Stimulated activated CD4-positive, alpha-beta T cell treated with anti-CD3 and anti-CD28 coated beads, TNF-alpha, amount 100 ng/mL, for 4 hours (primary cell): ENCODE data around the gene ATP2A2.
"Not testable (repeated sequence)": the region's sequence is repeated elsewhere in the genome, so short reads cannot be mapped to it uniquely, and the experiment has no call there.

Experiments used
- DNase-seq, 3 experiments: peaks; one replicate each; pipeline ENCODE4 v3.0.0-alpha.2; 2020; ENCODE audit warnings: low read depth in 3 of 3

The ATP2A2 gene

DNA sequence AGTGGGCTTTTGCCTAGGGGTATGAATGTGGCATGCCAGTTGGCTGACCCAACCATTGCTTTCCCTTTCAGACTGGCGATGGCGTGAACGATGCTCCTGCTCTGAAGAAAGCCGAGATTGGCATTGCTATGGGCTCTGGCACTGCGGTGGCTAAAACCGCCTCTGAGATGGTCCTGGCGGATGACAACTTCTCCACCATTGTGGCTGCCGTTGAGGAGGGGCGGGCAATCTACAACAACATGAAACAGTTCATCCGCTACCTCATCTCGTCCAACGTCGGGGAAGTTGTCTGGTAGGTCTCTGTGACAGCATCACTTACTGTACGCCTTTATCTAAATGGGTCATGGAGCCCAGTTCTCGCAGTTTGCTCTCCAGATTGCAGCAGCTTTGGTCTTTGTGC lies 61.1 kb downstream of the ATP2A2 start:
- no peak for DNase-seq

DNA sequence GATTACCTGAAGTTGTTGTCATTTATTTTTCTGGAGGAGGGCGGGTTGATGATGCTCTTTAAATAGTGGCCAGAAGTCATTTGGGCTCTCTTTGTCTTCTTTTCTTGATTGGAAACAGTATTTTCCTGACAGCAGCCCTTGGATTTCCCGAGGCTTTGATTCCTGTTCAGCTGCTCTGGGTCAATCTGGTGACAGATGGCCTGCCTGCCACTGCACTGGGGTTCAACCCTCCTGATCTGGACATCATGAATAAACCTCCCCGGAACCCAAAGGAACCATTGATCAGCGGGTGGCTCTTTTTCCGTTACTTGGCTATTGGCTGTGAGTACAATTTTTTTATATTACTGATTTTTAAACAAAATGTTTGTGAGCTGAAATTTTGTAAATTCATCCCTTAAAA lies 62.1 kb downstream of the ATP2A2 start:
- no peak for DNase-seq

DNA sequence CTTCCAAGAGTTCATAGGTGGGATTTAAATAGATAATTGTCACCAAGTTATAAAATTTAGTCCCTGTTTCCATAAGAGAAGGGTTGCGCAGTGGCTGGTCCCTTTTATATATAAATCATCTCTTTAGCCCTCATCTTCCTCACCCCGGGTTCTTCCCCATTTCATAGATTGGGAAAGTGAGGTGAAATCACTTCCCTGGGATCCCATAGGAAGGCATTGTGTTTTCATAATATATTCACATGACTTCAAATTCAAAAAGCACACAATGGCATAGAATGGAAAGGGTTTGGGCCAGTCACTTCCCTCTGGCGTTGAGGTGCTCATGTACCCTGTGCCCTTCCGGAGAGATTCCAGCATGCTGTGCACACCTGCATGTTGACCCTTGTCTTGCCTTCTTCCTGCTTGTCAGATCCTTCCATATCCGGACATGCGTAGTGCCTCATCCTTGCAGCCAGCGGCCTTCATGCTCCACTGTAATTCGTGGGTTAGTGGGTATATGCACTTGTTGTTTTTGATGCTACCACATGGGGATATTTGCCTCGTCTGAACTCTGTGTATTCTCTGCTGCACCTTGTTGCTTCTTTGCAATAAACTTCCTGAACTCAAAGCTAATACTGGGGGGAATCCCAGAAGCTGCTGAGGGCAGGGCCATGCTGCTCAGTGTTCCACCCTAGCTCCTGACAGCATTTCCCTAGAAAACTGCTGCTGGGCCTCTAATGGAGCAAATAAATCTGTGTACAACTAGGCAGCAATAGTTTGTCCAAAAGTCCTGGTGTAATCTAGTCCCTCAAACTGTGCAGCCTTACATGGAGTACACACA lies 62.9 kb downstream of the ATP2A2 start:
- no peak for DNase-seq

DNA sequence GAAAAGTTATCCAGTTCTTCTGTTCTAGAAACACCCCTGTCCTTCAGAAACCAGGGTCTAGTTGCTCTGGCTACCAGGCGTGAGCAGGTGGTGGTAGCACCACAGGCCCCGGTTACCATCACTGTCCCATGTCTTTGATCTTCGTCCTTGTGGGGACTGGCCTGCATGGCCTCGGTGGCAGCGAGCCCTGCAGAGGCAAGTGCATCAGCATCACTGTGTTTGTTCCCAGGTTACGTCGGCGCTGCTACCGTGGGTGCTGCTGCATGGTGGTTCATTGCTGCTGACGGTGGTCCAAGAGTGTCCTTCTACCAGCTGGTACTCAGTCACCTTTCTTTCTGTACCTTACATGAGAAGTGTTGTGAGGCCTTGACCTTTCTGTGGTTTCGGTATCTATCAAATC lies 63.6 kb downstream of the ATP2A2 start:
- DNase-seq = no peak

DNA sequence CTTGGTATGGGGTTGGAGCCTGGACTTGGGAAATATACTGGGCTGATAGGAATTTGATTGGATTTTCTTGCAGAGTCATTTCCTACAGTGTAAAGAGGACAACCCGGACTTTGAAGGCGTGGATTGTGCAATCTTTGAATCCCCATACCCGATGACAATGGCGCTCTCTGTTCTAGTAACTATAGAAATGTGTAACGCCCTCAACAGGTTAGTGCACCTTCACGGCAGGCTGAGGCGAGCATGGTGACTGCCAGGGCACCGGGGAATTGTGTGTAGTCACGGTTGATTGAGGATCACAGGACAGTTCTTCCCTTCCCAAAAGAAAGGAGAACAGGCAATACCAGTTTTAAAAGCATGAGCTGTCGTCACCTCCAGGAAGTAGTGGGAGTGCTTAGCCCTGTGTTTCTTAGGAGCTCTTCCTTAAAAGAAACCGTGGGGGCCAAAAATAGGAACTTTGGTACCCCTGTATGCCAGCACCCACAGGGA lies 64.2 kb downstream of the ATP2A2 start:
- DNase-seq = no peak

- no peak for DNase-seq
These were observed 64.9 kb downstream of the ATP2A2 start for GRCh38 chr12:110345963-110346362.

GRCh38 chr12:110347767-110348166 lies 66.7 kb downstream of the ATP2A2 start:
- DNase-seq = no peak

- no peak for DNase-seq
These were observed 67.5 kb downstream of the ATP2A2 start for GRCh38 chr12:110348431-110349059.

DNA sequence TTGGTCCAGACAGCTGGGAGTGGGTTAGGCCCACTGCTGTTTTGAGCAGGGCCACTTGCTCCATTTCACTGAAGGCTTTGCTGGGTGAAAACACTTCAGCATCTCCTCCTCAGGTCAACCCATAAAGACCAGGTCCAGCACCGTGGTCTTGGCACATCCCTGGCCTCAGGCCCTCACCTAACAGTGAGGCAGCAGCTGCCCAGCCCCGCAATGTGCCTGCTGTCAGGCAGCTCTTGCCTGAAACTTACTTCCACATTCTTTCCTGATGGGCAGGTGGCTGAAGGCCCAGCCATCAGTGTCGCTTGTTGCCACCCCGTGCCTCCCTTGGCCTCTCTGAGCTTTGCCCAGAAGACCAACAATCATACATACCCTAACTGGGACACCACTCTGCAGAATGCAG lies 68.0 kb downstream of the ATP2A2 start:
- DNase-seq = no peak

GRCh38 chr12:110349514-110350151 lies 68.6 kb downstream of the ATP2A2 start:
- peak; percentile 12 to 34 (median 29) for DNase-seq

DNA sequence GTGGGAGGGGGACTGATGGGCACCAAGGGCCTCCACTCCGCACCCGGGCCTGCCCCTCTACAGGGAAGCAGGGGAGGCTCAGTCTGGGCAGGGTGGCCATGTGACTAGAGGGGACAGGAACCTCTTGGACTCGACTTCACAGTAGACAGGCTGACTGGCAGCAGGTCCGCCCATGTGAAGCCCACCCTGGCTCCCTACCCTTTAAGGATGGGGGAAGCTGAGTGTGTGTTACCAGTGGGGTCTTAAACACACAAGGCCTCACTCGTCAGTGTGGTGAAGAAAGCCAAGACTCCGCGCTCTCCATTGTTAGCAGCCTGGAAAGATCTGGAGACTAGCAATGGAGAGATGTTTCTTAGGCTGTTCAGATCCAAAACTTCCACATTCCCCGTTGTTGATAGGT lies 70.1 kb downstream of the ATP2A2 start:
- no peak for DNase-seq

- DNase-seq = no peak
These were observed 71.4 kb downstream of the ATP2A2 start for GRCh38 chr12:110352401-110352800.

DNA sequence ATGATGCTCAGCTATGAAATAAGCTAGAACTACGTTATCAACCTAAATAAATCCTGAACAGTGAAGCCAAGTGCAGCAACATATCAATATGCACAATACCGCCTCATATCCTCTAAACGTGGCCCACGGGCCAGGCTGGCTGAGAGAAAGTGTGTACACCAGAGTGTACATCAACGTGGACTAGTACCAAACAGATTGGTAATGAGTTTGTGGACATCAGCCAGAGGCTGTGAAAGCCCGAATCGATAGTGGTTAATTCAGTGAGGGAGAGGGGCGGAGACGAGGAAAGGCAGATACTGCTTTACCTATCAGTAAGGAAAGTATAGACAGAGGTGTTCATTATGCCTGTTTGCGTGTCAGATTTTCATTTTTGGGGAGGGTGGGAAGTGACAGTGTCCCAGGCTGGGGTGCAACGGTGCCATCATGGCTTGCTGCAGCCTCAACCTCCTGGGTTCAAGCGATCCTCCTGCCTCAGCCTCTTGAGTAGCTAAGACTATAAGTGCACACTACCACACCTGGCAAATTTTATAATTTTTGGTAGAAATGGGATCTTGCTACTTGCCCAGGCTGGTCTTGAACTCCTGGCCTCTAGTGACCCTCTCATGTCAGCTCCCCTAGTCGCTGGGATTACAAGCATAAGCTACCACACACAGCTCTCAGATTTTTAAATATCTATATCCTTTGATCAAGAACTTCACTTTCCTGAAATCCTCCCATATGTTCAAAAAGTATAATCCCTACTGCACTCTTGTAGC lies 72.3 kb downstream of the ATP2A2 start:
- no peak for DNase-seq

- DNase-seq = no peak
These were observed 73.2 kb downstream of the ATP2A2 start for GRCh38 chr12:110354172-110354780.

- DNase-seq = no peak
These were observed 74.0 kb downstream of the ATP2A2 start for GRCh38 chr12:110355073-110355472.

DNA sequence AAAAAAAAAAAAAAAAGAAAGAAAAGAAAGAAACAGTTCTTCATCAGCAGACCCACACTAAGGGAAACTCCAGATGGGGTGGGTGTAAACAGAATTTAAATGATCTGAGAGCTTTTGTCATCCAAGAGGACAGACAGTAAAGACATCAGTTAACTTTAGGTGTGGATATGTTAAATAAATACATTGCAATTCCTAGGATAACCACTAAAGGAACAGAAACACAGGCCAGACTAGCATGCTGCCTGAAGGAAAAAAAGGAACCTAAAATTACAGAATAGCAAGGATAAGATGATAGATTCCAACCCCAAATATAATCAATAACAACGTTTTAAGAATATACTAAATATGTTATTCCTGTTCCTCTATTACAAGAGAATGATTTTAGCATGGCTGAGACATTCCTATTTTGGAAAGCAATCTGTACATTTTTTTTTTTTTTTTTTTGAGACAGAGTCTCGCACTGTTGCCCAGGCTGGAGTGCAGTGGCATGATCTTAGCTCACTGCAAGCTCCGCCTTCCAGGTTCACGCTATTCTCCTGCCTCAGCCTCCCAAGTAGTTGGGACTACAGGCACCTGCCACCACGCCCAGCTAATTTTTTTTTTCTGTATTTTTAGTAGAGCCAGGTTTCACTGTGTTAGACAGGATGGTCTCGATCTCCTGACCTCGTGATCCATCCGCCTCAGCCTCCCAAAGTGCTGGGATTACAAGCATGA lies 77.5 kb downstream of the ATP2A2 start:
- DNase-seq = not testable (repeated sequence)

DNA sequence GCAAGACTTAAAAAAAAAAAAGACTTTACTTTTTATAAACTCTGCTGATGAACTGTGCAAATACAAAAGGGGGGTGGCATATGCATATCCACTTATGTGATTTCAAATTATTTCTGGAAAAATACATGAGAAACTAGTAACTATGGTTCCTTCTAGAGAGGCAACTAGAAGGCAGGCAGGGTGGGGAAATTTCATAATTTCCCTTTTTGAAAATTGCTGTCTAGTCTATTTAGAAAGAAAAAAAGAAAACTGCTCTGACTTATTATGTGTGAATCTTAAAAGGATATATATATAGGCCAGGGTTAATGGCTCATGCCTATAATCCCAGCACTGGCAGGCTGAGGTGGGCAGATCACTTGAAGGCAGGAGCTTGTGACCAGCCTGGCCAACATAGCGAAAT lies 80.2 kb downstream of the ATP2A2 start:
- no peak for DNase-seq

GRCh38 chr12:110365489-110366320 lies 84.7 kb downstream of the ATP2A2 start:
- no peak for DNase-seq

DNA sequence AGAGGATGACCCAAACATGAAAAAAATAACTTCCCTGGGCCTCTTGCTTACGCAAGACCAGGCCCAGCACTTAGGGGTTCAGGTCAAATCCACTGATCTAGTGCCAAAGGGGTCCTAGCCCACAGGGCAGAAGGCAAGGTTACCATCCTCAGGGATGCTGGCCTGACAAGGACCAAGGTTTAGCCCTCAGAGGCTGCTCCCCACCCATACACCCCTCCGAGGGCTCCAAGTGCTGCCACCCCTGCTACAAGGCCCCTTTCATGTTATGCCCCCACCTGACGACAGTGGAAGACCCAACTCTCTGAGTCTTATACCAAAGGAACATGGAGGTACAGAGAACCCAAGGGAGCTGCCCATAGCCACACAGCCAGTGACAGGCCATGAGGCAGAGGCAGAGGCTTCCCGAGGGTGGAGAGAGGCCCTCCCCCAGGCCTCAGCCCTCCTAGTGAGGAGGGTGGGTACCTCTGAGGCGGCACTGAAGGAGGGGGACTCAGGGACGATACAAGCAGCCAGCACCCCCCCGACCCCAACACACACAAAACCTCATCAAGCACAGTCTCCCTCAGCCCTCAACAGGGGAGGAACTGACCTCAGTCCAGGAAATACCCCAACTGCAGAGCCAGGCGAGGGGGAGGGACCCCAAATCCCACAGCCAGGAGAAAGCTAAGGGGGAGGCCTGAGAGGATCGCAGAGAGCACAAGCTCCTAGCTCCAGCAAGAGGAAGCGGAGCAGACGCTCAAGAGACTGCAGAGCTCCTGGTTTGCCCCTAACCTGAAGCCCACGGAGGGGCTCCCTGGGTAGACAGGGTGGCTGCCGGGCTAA lies 85.5 kb downstream of the ATP2A2 start:
- DNase-seq = no peak
